Ramos (cell line): ENCODE results near the gene BANP.
"Not testable (repeated sequence)": the region's sequence is repeated elsewhere in the genome, so short reads cannot be mapped to it uniquely, and the experiment has no call there.

Source experiments
- in situ Hi-C: fragments of 300-500 bp; cut with MboI; formaldehyde crosslinking; loops from one replicate; pipeline ENCODE4 v1.14.3; 2022; ENCODE audit warnings: low sequenced_read_pairs; ENCODE audit not compliant: unreplicated experiment

Gene BANP

DNA sequence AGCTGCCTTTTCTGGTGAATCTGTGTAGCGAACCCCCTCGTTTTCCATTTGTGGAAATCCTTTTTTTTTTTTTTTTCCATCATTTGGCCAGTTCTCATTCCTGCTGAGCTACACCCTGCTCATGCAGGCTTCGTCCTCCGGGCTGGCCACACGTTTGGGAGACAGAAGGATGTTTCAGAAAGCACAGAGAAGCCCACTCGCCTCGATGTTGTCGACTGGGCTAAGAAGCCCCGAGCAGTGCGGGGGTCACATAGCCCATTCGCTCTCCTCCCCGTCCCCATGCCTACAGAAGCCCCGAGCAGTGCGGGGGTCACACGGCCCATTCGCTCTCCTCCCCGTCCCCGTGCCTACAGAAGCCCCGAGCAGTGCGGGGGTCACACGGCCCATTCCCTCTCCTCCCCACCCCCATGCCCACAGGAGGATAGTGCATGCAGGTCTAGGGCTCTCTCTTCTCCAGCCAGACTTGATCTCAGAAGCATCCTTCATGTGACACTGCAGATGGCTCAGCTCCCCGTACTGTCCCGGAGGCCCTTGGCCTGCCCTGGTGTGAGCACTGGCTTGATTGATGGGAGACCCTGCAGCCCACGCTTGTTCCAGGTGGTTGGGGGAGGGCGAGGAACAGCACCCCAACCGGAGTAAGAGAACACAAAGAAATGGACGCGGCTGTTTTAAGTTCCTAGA, 89.1 kb downstream of the BANP start:
- in situ Hi-C loops: not testable (repeated sequence)

DNA sequence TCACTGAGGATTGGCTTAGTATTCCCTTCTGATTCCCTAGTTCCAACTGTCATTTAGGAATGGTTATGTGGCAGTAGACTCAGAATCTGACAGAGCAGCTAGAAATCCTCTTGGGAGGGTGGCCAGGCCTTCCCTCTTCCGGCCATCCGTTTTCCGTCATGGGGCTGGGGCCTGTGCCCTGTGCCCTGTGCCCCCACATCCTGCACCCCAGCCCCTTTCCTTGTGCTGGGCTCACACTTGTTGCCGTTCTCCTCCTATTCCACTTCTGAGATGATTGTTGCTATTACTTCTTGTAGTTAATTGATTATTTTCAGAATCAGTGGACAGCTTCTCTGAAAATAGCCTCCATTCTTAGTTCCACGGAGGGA, 89.6 kb downstream of the BANP start:
- in situ Hi-C loops: not testable (repeated sequence)

DNA sequence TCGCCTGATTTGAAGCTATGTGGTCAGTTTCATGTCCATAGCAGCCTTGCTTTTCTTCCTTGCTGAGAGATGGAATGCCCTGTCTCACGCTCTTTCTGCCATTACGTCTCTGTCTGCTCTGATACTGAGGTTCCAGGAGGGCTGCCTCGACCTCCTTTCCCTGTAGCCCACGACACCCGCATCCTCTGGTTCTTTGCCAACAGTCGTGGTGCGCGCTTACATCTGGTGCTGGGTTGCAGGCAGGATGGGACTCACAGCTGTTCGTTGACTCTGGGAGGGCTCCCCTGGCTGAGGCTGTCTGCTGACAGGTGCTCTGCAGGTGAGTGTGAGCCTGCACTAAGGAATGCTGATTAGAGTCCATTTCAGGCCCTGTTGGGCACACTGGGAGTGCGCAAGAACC, 90.3 kb downstream of the BANP start:
- in situ Hi-C loops: not testable (repeated sequence)

DNA sequence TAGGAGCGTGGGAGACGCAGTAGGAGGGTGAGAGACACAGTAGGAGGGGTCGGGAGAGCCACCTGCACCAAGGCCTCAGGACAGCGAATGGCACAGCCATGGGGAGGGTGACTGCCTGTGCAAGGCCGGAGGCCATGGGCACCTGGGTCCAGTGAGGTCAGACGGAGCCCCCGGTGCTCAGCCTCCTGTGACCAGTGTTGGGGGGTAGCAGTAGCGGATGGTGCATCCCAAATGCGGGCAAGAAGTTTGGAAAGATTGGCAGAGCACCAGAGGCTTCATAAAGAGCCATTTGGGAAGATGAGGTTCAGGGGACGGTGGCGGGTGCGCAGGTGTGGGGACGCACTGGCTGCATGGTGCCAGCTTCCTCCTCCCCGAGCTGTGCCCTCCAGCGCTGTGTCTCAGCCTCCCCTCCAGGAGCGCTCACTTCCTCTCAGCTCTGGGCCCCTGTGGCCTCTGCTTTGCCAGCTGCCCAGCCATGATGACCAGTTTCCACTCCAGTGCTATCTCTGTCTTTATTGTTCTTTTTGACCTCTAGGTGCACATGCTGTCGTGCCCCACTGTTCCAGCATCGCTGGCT, 90.8 kb downstream of the BANP start:
- in situ Hi-C loops: not testable (repeated sequence)

DNA sequence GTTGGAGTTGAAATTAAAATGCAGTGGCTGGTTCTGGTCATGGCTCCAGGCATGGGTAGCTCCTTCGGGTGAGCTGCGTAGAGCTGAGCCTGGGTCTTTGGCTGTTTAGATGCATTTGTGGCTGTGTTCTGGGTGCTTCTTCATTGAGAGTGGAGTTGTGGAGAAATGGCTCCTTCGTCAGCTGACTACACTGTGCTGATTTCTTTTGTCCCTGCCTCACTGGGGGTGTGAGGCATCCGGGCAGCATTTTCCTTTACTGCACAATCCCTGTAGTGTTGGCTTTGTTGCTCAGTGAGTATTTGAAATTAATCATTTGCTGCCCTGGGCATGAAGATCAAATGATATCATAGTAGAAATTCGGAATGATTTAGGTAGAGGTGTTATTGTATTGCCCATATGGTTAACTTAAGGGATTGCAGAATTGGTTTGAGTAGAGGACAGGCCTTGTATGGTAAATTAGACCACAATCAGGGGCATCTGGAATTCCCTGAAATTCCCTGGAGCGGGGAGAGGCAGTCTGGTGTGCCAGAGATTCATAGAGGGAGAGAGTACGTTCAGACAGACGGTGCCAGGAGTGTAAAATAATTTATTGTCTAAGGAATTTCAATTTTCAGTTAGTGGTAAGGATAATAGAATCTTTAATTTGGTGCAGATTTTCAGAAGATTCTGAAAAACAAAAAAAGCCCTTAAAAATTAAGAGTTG, 92.1 kb downstream of the BANP start:
- in situ Hi-C loops: not testable (repeated sequence)

DNA sequence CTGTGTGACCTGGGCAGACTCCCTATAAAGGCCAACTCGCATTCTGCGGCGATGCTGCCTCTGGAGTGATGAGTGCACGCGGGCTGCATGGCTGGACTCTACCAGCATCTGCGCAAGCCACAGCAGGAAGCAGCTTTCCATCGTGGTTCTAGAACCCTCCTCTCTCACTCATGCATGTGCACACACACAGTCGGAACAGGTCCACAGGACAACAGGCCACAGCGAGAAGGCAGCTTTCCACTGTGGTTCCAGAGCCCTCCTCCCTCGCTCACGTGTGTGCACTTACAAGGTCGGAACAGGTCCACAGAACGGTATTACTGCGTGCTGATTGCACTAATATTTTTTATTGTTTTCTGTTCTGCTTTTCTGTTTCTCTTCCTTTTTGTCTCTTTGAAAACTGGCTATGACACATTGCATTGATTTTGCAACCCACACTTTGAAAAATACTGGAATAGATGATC, 92.9 kb downstream of the BANP start:
- in situ Hi-C loops: not testable (repeated sequence)

DNA sequence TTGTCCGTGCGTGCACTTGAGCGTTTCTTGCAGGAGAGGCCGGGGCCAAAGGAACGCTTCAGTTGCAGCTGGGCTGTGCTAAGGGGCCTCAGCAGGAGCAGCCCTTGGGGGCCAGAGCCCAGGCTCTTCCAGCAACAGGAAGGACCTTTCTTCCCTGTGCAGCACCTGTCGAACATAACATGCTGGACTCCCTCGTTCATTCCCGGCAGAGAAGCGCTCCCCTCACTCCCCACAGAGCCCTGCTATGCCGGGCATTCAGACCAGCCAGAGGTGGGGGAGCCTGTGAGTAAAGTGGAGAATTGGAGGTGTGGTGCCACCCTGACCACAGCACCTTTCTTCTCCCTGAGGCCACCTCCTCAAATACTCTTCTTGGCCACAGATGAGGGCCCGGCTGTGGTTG, 94.1 kb downstream of the BANP start:
- in situ Hi-C loops: not testable (repeated sequence)

DNA sequence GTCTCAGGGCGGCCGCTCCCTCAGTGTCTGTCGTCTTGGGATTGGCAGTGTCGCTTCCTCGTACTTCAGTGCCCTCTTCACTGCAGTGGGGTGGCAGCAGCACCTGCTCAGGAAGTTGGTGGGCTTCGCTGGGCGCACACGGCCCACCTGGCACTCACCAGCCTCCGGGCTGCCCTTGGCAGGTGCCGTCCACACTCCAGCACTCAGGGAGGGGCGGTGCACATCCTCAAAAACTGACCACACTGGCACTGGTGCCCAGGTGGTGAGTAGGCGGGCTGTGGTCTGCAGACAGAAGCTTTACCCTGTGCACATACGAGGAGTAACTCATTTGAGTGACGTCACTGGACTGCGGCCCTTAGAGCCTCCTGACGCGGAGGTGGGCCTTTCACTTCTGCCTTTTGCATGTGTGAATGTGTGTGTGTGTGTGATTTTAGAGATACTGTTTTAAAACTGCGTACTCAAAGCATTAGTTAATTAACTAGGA, 94.6 kb downstream of the BANP start:
- in situ Hi-C loops: no loop called here

DNA sequence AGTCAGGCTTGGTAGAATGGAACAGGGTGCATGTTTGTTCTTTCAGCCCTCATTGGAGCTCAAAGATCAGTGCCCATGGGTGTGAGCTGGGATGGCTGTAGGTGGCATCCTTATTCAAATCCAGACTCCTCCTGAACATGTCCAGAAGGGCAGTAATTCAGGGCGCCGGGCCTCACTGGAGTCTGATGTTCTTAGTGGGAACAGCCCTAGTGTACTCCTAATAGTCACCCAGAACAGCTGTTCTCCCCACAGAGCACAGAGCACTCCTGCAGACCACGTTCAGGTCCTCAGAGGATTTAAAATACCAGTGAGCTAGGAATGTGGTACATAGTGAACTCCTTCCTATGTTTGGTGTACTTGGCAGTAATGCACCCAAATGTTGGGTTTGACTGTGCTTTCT, 96.2 kb downstream of the BANP start:
- in situ Hi-C loops: no loop called here

DNA sequence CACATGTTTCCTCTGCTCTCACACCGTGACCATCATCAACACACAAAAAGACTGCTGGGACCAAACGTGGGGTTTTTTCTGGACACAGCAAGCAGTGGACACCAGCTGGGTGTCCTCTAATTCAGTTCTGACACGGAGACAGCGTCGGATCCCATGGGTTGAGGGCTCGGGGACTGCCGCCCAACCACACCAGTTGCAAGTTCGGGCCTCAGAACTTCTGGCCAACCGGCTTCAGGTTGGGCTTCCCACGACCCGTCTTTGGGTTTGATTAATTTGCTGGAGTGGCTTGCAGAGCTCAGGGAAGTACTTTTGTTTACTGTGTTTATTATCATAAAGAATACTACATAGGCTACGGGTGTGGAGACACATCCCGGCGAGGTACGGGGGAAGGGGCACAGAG, 97.8 kb downstream of the BANP start:
- in situ Hi-C loops: no loop called here

DNA sequence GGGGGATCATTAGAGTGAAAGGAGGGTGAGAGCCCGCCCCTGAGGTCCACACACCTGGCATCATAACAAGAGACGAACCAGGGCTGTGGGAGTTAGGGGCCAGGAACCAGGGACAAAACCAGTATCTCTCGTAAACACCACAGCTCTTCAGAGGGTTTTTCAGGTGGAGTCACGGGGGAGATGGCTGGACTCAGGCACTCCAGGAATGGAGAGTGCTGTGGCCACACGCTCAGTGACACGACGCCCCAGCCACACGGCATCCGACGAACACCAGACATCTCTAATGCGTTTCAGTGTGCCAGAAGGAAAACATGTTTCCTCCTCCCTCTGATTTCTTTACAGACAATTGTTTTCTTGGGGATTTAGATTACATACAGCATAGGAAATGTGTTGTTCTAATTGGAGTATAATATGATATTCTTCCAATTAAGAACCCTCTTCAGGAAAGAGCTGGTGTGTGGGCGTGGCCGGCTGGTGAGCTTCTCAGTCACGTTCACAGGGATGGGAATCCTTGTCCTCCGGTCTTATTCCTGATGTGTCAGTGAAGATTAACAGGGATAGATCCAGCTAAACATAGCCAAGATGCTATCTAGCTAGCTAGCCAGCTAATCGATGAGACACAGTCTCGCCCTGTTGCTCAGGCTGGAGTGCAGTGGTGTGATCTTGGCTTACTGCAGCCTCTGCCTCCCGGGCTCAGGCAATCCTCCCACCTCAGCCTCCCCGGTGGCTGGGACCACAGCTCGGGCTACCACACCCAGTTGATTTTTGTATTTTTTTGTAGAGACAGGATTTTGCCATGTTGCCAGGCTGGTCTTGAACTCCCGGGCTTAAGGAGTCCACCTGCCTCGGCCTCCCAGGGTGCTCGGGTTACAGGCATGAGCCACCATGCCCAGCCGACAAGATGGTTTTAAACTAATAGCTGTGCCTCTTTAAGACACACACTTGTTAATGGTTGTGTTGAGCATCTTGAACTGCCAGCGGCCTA, 98.6 kb downstream of the BANP start:
- in situ Hi-C loops: no loop called here

DNA sequence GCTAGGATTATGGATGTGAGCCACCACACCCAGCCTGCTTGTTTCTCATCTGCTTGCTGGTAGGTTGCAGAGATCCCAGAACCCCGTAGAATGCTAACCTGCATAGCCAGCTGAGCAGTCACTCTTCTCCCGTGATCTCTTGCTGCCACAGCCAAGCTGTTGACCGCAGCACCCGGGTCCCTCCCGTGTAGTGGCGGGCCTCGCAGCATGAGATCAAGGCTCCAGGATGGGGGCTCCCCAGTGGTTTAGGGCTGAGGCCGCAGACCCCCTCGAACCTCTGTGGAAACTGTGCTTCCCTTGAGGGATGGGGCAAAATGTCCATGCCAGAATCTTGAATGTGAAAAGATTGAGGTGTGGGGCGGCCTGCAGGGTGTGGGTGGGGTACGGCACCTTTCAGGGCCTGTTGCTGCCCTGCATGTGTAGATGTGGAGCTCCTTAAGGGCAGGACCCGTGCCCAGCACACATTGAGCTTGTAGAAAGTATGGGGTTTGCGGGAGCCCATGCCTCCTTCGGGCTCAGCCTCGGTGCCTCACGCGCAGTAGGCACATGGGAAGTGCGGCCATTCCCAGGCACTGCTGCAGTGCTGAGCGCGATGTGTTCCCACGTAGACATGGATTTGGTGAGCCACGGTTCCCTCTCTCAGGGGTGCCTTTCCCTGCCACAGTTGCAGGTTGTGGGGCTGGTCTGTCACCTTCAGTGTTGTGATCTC, 99.9 kb downstream of the BANP start:
- in situ Hi-C loops: no loop called here

DNA sequence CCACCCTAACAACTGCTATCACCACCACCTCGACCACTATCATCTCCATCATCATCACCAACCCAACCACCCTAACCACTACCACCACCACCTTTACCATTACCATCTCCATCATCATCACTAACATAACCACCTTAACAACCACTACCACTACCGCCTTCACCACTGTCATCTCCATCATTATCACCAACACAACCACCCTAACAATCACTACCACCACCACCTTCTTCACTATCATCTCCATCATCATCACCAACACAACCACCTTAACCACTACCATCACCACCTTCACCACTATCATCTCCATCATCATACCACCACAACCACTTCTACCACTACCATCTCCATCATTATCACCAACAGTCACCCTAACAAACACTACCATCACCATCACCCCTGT, 101.4 kb downstream of the BANP start:
- in situ Hi-C loops: no loop called here

DNA sequence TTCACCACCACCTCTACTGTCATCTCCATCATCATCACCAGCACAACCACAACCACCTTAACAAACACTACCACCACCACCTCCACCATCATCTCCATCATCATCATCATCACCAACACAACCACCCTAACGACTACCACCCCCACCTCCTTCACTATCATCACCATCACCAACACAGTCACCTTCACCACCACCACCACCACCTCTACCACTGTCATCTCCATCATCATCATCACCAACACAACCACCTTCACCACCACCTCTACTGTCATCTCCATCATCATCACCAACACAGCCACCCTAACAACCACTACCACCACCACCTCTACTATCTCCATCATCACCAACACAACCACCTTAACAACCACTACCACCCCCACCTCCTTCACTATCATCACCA, 102.2 kb downstream of the BANP start:
- in situ Hi-C loops: not testable (repeated sequence)

DNA sequence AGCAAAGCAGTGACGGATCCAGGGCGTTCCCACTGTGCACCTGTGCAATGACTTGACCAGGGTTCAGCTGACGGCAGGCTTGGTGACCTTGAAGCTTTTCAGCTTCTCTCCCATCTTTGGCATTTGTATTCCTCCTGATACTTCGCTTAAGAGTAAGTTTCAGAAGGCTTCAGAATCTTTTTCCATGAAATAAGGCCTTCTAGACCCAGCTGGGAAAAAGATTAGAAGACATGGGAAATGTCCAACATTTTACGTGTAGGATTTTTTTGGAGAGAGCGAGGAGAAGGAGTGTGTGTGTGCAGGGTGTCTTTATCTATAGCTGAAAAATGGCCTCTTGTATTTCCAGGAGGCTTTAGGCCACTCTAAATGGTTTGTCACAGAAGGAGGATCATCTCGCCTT, 104.1 kb downstream of the BANP start:
- in situ Hi-C loops: no loop called here

DNA sequence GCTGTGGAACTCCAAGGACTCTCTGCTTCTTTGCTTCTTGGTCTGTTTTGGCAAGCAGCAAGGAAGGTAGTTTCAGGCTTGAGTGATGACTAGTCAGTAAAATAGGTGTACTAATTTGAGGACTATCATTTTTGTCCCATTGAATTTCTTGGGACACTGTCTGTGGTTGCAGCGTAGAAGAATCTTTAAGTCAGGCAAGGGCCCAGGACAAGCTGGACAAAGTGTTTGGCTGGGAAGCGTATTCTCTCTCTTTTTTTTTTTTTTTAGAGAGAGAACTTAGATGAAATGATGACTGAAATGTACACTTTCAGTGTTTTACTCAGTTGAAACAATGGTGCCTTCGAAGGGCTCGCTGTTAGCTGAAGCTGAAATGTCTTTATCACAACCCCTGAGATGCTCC, 105.0 kb downstream of the BANP start:
- in situ Hi-C loops: no loop called here

DNA sequence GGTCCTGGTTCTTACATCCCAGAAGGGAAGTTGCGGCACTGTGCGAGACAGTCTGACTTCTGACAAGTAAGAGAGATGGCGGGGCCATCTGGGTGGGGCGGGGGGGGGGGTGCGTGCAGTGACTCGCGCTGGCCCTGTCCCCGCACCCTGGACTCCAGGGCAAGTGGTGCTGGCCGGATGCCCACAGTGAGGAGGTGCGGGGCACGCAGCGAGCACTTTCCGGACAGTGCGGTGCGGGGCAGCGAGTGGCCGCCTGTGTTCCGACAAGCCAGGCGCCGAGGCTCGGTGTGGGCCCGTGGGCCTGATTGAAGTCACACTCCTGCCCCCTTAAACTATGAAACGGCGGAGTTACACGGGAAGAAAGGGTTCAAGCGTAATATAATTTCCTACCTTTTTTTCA, 106.4 kb downstream of the BANP start:
- in situ Hi-C loops: no loop called here

DNA sequence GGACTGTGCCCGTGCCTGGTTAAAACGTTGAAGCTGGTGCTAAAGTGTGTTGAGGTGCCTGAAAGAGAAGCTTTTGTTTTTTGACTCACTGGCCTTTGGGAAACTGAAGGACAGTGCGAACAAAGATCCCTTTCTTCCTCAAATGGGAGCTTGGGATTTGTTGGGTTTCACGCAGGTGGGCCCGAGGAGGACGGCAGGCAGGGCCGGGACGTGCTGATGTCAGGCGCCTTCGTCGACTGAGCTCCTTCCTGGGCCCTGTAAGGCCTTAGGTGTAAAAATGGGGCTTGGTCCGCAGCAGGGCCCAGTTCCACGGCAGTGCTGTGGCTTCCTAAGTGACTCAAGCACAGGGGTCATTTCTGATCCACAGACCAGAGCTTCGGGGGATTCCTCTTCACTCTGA, 106.9 kb downstream of the BANP start:
- in situ Hi-C loops: no loop called here

DNA sequence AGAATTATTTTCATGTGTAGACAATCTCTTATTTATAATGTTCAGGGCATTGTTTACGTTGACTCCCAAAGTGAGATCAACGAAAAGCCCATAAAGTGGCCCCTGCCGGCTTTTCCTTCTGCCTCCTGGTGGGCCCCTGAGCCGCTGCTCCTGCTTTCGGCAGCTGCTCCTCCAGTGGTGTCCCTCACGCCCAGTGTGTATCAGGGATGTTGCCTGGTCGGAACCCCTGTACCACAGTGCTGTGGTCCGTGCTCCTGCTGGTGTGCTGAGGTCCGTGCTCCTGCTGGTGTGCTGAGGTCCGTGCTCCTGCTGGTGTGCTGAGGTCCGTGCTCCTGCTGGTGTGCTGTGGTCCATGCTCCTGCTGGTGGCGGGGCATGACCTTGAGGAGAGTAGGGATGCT, 107.6 kb downstream of the BANP start:
- in situ Hi-C loops: no loop called here
